ENCODE results near the gene TMPRSS6. TPM values are rescaled to one million over a fixed set of nuclear protein-coding genes. Genes with fewer than 3 reads are reported as not detected.

TMPRSS6 gene
- total RNA-seq, 1 donor from 2014 or later: not detected

GRCh38 chr22:37015587-37015878, 94.0 kb downstream of the TMPRSS6 start:
- DNase-seq (ENCODE audit: low read depth): no peak

Other genes starting within 250 kb of the TMPRSS6 start
- not detected in 2 replicates for gene NCF4, start 248.7 kb downstream of the TMPRSS6 start, total RNA-seq
- gene CSF2RB, start 196.1 kb downstream of the TMPRSS6 start, total RNA-seq: not detected in 2 replicates
- 31.9 and 32.2 TPM in 2 replicates for gene TST, start 90.3 kb downstream of the TMPRSS6 start, total RNA-seq
- 71.5 and 109 TPM in 2 replicates for gene MPST, start 90.0 kb downstream of the TMPRSS6 start, total RNA-seq
- gene KCTD17, start 58.0 kb downstream of the TMPRSS6 start, total RNA-seq: 10.7 and 11.0 TPM in 2 replicates
- not detected in 2 replicates for gene IL2RB, start 40.2 kb upstream of the TMPRSS6 start, total RNA-seq
- gene C1QTNF6, start 78.5 kb upstream of the TMPRSS6 start, total RNA-seq: 3.7 and 3.8 TPM in 2 replicates
- not detected in 2 replicates for gene SSTR3, start 102.8 kb upstream of the TMPRSS6 start, total RNA-seq
- gene RAC2, start 134.6 kb upstream of the TMPRSS6 start, total RNA-seq: not detected in 2 replicates
- gene CYTH4, start 172.8 kb upstream of the TMPRSS6 start, total RNA-seq: not detected in 2 replicates

Data from myocyte (in vitro differentiated cells).